ENCODE measurements around the gene PMEL. TPM values are rescaled to one million over a fixed set of nuclear protein-coding genes. Genes with fewer than 3 reads are reported as not detected.
A peak's percentile ranks its signal among the peaks of the same experiment; 100 is the strongest.

Gene PMEL
- total RNA-seq, 2 donors from 2014 or later = 2.0 to 5.0 TPM

DNA sequence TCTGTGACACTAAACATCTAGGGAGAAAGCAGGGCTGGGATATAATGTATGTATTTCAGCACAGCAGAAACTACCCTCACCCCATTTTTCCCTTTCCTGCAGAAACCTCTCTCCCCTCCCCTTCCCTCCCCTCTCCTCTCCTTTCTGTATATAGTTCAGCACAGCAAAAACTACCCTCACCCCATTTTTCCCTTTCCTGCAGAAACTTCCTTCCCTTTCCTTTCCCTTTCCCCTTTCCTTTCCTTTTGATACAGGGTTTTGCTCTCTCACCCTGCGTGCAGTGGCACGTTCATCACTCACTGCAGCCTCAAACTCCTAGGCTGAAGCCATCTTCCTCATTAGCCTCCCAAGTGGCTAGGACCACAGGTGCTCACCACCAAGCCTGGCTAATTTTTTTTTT, 2.1 kb downstream of the PMEL start:
- DNase-seq (no peak), ATAC-seq (no peak)
- intact Hi-C loops (cut with DNase I, micrococcal nuclease) = no loop called here

DNA sequence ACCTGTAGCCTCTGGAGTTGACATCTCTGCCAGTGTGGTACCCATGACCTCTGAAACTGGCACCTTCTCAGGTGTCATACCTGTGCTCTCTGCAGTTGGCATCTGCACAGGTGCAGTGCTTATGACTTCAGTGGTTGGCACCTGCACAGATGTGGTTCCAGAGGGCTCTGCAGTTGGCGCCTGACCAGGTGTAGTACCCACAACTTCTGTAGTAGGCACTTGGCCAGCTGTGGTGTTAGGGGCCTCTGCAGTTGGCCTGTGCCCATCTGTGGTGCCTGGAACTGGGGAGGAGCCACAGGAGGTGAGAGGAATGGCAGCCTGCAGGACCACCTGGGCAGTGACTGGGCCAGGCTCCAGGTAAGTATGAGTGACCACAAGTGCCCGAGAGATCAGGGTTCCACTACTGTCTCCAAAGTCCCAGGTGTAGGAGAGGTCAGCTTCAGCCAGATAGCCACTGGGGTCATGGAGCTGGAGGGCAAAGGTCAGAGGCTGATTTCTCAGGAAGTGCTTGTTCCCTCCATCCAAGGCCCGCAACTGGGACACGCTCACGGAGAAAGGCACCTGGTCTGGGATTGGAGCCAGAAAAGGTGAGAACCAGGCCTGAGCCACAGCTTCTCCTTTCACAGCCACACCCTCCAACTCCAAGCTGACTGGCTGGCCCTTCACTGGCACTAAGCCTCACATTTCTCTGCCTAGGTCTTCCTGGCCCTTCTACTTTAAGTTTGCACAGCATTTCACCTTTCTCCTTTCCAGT, 8.6 kb downstream of the PMEL start:
- peak; percentile 88 for ATAC-seq
- DNase-seq = peak; percentile 51 to 62

DNA sequence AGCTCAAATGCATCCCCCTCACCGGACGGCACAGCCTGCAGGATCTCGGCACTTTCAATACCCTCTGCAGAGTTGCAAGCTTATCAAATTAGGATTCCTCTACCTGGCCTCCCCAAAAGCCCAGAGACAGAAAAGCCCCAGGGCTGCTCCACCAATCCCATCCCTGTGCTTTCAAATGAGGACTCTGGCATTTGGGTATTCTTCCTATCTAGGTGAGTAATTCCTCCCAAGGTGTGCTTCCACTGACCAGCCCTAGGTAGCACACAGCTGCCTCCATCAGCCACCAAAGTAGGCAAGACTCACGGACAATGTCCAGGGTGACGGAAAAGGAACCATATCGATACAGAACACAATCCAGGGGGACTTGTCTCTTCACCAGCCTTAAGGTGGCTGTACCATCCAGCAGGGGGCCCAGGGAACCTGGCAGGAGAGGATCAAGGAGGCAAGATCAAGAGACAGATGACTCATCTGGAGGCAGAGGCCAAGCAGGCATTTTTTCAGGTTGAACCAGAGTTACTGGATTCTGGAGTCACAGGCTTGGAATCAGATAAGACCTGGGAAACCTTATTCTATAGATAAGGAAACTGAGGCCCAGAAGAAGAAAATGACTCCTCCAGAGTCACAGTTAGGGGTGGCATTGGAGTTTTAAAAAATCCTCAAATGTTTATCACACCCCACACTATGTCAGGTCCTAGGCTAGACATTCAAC, 9.9 kb downstream of the PMEL start:
- no peak for DNase-seq
- peak; percentile 54 for ATAC-seq
- intact Hi-C loops (cut with DNase I, micrococcal nuclease) = no loop called here

More for the DNA sequence above, 8.6 kb downstream of the PMEL start:
- intact Hi-C loops (cut with DNase I, micrococcal nuclease) = no loop called here

DNA sequence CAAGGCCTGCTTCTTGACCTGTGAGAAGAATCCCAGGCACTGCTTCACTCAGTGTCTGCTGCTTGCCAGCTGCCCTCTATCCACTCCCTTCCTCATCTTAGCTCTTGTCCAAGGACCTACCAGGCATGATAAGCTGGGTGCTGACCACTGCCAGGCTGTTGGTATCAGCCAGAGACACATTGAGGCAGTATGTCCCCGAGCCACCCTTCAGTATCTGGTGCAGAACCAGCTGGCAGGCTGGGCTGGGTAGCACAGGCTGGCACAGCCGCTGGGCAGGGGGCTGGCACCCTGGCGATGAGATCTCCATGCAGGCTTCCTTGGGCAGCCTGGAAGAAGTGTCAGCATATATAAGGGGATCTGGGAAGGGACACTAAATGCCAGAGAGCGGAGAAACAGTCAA, 10.5 kb downstream of the PMEL start:
- intact Hi-C loops (cut with DNase I, micrococcal nuclease) = no loop called here
- ATAC-seq (peak; percentile 2), DNase-seq (no peak)

DNA sequence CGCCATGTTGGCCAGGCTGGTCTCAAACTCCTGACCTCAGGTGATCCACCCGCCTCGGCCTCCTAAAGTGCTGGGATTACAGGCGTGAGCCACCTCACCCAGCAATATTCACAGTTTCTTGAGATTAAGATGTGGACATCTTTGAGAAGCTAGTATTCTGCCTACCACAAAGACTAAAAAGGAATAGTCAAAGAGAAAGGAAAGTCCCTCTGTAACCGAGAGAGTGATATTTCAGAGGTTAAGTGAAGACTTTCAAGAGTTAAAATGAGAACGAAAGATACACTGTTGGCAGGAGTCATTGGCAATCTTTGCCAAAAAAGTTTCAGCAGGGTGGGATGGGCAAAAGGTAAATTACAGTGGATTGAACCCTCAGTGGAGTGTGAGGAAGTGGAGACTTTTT, 19.3 kb downstream of the PMEL start:
- no peak for DNase-seq
- intact Hi-C loops (cut with DNase I, micrococcal nuclease) = no loop called here
- ATAC-seq = no peak

DNA sequence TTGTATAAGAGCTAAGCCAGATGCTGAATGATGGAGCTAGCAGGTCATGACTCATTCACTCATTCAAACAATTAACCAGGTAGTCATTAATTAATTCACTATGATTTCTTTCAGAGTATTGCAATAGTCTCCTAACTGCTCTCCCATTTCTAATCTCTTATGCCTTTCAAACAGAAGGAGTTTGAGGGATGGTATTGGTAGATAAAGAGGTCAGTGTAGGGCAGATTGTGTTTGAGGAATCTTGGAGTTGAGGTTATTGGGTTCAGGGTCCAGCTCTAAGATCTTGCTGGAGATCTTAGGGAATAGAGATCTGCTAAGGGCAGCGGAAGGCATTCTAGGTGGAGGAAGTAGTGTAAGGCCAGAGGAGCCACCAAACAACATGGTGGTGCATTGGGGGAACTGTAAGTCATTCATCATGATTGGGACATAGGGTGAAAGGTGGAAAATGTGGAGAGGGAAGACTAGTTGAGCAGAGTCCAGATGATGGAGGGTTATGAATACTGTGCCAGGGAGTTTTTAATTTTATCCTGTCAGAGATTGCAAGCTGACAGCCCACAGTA, 23.2 kb downstream of the PMEL start:
- ATAC-seq = no peak
- intact Hi-C loops (cut with DNase I, micrococcal nuclease) = no loop called here
- no peak for DNase-seq

DNA sequence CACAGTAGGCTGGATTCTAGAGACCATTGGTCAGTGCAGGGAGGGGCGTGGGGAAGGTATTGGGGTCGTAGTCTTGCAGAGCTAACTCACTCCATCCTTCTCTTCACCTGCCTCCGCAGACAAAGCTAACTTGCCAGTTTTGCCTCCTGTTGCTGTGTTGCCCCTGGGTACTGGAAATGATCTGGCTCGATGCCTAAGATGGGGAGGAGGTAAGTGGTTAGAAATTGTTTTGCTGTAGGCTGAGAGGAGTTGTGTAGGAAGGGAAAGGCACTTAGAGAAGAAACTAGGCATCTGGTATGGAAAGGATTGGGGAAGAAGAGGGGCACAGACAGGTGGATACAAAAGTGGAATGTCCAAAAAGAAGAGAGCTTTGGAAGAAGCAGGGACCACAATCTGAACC, 23.8 kb downstream of the PMEL start:
- intact Hi-C loops (cut with DNase I, micrococcal nuclease) = no loop called here
- DNase-seq (no peak), ATAC-seq (no peak)

DNA sequence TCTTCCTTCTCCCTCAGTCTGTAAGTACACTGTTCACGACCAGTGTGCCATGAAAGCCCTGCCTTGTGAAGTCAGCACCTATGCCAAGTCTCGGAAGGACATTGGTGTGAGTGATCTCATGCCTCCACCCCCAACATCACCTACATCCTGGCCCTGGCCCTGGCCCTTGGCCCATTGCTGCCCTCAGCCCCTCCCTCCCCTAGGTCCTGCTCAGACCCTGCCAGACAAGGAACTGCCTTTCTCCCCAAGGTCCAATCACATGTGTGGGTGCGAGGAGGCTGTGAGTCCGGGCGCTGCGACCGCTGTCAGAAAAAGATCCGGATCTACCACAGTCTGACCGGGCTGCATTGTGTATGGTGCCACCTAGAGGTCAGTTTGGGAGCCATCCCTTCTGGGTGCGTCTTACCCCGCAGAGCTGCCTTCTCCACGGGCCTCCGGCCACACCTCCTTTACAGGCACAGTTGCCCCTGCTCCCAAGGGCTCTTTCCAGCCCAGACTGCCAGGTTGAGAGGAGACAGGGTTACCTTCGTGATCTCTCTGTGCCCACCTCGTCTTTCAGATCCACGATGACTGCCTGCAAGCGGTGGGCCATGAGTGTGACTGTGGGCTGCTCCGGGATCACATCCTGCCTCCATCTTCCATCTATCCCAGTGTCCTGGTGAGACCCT, 25.6 kb downstream of the PMEL start:
- intact Hi-C loops (cut with DNase I, micrococcal nuclease) = no loop called here
- DNase-seq (peak; percentile 86 to 89), ATAC-seq (peak; percentile 89)

DNA sequence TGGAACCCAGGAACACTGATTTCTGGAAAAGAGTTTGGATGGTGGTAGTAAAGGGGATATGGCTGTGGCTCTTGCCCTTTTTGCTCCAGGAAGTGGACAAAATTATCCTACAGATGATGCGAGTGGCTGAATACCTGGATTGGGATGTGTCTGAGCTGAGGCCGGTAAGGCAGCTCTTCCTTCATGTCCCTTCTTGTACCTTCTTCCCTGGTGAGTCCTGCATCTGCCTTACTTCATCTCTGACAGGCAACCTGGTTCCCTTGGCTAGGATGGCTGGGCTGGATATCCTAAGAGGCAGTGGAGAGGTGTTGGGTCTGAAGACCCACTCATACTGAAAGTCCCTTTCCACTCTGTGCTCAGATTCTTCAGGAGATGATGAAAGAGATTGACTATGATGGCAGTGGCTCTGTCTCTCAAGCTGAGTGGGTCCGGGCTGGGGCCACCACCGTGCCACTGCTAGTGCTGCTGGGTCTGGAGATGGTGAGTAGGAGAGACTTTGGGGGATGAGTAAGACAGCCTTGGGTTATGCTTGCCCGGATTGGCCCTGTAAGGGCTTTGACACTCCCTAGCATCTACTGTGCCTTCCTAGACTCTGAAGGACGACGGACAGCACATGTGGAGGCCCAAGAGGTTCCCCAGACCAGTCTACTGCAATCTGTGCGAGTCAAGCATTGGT, 26.9 kb downstream of the PMEL start:
- DNase-seq (no peak), ATAC-seq (no peak)
- intact Hi-C loops (cut with DNase I, micrococcal nuclease) = loop anchor here in 1 of 2 donors (5.0 kb wide), 1 partner anchor 197 kb away; the partner anchor contains the start of gene GDF11

DNA sequence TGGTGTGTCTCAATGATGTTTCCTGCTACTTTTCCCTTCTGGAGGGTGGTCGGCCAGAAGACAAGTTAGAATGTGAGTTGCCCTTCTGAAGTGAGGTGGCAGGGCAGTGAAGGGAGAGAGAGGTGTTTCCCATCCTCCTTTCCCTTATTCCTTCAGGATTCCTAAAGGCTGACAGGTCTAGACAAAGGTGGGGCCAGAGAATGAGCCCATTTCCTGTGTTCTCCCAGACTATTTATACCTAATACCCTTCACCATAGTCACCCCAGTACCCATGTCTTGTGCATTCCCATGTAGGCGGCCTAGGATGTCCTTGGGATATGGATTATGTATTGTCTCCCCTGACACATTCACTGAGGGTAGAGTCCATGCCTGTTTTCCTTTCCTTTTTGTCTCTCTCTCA, 27.9 kb downstream of the PMEL start:
- DNase-seq = no peak
- no peak for ATAC-seq
- intact Hi-C loops (cut with DNase I, micrococcal nuclease) = loop anchor here in 1 of 2 donors (5.0 kb wide), 1 partner anchor 196 kb away; the partner anchor contains the start of gene GDF11

DNA sequence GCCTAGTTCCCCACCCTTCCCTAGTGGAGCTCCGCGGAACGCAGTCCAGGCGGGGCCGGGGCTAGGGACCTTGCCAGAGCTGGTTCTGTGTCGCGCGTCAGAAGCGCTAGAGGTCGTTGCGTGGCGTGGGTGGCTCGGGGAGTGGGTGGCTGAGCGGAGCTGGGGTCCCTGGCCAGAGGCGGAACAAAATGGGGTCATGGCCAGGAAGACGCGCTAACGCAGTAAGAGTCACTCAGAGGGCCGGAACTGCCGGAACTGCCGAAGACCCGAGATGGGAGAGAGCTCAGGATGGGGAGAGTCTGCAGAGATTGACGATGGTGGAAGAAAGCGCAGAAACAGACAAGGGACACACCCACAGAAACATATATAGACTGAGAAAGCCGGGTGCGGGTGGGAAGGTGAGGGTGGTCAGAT, 30.1 kb downstream of the PMEL start:
- DNase-seq = peak in 1 of 2 donors; percentile 39
- ATAC-seq = no peak
- intact Hi-C loops (cut with DNase I, micrococcal nuclease) = loop anchor here in 1 of 2 donors (5.0 kb wide), 1 partner anchor 193 kb away; the partner anchor contains the start of gene GDF11

DNA sequence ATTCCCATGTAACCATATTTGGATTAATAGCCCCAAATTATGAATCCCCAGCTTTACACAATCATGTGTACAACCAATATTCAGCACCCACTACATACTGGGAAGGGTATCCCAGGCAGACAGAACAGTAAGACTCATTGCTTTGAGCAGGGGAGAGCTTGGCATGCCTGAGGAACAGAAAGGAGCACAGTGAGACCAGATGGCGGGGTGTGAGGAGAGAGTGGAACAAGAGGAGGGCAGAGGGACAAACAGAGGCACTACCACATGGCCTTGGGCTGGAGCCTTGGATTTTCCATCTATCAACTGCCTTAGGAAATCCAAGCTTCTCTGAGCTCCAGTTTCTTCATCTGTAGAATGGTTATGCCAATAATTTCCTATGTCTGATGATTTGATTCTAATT, 31.1 kb downstream of the PMEL start:
- no peak for ATAC-seq
- intact Hi-C loops (cut with DNase I, micrococcal nuclease) = loop anchor here in 1 of 2 donors (5.0 kb wide), 2 partner anchors 38 to 192 kb away; partner anchors contain the start of genes GDF11 and RAB5B

DNA sequence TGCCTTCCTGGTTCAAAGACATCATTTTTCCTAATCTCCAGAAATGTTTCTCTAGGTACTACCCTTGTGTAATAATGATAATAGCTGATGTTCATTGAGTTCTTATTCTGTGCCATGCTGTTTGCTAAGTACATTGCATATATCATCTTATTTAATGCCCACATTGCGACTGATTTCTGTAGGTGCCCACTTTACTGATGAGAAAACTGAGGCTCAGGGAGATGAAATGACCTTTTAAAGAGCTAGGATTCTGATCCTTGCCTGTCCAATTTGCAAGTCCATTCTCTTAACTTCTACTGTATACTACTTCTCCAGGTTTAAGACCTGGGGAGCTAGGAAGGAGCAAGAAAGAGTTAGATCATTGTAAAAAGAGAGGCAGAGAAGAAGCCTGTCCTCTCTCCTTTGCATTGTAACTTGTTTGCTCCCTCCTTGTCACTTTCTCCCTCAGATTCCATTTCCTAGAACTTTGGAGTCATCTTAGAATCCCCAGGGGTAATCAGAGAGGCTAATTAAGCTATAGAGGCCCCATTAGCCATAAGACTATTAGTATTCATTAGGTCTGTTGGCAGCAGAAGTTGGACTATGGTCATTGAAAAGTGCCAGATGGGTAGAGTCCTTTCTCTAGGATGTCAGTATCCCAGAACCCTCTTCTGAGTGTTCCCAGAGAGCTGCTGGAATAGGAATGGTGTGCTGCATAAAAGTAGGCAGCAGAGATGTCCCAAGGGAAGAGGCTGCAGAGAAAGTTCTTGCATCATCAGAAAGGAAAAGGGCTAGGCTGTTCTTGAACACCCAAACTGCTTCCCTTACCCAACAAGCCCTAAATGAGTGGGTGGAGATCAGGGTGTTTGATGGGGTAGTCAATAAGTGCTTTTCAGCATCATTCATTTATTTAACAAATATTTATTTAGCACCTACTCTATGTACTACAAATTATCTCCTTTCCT, 31.8 kb downstream of the PMEL start:
- ATAC-seq (no peak), DNase-seq (no peak)
- intact Hi-C loops (cut with DNase I, micrococcal nuclease) = loop anchor here in 1 of 2 donors (5.0 kb wide), 1 partner anchor 38 kb away; the partner anchor contains the start of gene RAB5B

More for the DNA sequence above, 31.1 kb downstream of the PMEL start:
- no peak for DNase-seq

DNA sequence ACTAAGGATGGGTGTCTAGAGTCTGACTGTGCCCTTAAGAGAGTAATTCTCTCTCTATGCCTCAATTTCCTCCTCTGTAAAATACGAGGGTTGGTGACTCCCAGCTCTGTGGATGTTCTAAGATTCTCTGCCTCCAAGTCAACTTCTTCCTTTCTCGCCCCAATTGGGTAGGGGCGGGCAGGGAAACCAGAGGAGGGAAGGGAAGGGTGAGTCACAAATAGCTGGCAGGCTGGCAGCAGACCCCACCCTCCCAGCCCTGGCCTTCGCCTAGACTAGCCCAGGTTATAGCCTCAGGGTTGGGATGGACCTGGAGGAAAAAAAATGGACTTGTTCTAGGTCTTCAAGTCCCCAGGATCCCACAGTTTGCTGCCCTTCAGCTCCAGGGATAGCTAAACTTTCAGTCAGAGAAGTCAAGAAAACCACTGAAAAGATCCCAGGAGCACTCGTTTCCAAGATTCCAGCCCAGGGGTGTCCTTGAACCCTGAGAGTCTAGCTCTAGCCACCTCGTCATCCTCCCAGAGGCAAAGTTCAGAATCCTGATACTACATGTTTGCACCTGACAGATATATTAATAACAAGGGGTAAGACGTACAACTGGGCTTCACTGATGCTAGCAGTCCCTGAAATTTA, 32.6 kb downstream of the PMEL start:
- peak; percentile 44 for ATAC-seq
- intact Hi-C loops (cut with DNase I, micrococcal nuclease) = loop anchor here in 1 of 2 donors (5.0 kb wide), 1 partner anchor 39 kb away; the partner anchor contains the start of gene RAB5B
- peak; percentile 47 to 65 for DNase-seq

DNA sequence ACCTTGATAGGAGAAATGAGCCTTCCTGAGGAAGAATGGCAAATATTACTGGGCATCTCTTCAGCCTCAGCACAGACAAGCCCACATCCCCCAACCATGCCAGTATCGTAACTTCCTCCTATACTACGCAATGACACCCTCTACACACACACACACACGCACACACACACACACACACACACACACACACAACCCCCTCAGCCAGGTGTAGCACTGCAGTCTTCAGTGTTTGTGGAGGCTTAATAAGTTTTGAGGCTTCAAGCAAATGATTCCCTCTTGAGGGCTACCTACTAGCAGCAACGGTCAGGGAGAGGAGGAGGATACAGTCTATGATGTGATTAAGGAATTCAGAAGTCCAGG, 33.3 kb downstream of the PMEL start:
- ATAC-seq = peak; percentile 31
- intact Hi-C loops (cut with DNase I, micrococcal nuclease) = loop anchor here in 1 of 2 donors (5.0 kb wide), 1 partner anchor 40 kb away; the partner anchor contains the start of gene RAB5B
- peak; percentile 52 to 55 for DNase-seq

DNA sequence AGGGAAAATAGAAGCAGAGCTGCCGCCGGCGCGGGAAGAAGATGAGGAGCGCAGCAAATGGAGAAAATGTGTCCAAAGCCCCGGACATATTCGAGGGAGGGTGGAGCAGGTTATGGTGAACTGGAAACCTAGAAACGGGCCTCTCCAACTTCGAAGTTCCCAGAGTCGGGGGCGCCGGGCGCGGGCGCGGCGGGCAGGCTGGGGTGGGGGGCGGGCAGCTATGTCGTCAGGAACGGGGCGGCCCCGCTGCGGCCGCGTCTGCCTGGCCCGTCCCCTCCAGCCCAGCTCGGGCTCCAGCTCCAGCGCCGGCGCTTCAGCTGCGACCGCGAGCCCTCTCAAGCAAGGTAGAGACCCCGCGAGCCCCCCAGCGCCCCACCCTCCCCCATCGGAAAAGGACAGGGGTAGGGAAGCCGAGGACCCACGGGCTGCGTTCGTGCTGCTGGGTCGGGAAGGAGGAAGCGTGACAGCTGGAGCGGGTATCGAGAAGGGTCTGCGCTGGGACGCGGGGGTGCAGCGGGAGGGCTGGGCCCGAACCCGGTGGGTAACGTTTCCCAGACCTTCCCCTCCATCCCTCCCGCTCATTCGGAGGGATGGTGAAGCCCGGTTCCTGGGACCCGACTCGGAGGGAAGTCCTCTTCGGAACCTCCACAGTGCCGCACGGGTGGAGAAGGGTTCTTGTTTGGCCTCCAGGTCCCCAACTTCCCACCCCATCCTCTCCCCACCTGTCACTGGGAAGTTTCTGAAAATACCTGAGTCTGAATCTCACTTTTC, 33.9 kb downstream of the PMEL start:
- intact Hi-C loops (cut with DNase I, micrococcal nuclease) = loop anchor here in 1 of 2 donors (5.0 kb wide), 1 partner anchor 40 kb away; the partner anchor contains the start of gene RAB5B
- DNase-seq (peak; percentile 68 to 77), ATAC-seq (peak; percentile 39)

Measured in left colon (tissue), 2 donors.